ENCODE results near the gene RALY.
A peak's percentile ranks its signal among the peaks of the same experiment; 100 is the strongest.

RALY gene

DNA sequence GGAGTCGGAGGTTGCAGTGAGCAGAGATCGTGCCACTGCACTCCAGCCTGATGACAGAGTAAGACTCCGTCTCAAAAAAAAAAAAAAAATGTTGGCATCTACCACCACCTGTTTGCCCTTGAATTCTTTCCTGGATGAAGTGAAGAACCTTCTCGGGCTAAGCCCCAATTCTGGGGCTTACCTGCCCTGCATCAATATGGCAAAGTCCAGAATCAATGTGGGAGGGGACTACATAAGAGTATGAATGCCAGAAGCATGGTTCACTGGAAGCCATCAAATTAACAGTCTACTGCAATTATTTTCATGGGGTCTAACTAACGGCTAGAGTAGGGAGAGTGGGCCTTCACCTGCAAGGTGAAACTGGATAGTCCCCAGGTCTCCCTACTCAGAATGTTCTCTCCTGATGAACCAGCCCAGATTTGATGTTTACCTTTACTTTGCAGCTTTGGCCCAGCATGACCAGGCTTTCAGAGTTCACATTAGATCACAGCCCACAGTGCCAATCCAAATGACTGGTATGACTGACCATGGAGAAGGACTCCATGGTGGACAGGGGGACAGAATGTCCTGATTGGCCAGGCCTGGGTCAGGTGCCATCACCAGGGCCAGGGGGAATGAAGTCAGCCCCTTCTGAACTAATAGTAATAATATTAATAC lies 7.0 kb upstream of the RALY start:
- no peak for DNase-seq (ENCODE audit: low read depth)

DNA sequence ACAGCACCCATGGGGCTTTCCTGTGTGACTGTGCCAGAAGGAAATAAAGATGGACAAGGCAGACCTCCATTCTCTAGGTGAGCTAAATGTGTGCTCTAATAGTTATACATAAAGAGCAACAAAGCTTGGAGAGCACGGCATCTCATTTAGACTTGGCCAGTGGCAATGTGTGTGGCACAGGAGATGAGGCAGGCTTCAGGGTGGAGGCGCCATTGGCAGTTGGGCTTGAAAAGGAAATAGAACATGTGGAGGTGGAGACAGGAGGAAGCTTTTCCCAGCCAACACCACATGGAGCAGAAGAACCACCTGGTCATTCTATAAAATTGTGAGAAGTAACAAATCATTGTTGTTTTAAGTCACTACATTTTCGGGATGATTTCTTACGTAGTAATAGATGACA lies 3.6 kb upstream of the RALY start:
- no peak for DNase-seq (ENCODE audit: low read depth)

DNA sequence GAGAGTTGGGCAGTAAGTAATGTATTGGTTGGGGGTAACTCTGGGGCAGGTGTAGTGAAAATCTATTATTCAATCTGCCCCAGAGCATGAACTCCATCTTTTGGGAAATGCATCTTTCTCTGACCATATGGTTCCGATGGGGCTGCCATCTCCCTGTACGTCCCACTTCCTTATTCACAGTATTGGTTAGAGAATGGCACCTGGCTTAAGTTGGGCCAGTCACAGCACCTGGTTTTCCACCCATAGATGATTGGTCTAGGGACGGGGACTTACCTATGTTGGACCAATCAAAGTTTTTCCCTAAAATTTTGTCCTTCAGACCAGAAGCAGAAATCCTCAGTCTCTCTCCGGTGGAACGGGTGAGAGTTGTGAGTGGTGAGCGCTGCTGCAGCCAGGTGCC lies 2.2 kb upstream of the RALY start:
- no peak for DNase-seq (ENCODE audit: low read depth)

DNA sequence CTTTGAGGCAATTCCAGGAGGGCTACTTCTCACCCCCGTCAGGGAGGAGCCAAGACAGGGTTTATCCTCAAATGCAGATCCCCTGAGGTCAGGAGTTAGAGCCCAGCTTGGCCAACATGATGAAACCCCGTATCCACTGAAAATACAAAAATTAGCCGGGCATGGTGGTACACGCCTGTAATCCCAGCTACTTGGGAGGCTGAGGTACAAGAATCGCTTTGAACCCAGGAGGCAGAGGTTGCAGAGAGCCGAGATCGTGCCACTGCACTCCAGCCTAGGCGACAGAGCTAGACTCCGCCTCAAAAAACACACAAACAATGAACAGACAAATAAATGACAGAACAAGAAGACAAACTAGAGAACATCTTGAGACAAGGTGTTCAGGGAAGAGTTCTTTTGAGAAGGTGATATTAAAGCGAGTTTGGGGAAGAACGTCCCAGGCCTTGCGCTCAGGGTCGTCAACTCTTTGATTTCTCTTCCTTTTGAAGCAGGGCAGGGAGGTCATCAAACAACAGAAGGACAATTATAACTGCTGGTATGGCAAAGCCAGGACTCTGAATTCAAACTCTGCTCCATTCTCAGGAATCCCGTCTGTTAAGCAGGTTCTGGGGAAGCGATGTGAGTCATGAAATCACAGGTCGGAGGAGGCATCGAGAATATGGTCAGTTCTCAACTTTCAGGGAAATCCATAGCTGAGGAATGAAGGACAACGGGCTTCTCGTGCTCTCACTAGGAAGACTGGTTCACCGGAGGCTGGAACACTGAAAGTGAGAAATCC lies 1.4 kb upstream of the RALY start:
- no peak for DNase-seq (ENCODE audit: low read depth)

DNA sequence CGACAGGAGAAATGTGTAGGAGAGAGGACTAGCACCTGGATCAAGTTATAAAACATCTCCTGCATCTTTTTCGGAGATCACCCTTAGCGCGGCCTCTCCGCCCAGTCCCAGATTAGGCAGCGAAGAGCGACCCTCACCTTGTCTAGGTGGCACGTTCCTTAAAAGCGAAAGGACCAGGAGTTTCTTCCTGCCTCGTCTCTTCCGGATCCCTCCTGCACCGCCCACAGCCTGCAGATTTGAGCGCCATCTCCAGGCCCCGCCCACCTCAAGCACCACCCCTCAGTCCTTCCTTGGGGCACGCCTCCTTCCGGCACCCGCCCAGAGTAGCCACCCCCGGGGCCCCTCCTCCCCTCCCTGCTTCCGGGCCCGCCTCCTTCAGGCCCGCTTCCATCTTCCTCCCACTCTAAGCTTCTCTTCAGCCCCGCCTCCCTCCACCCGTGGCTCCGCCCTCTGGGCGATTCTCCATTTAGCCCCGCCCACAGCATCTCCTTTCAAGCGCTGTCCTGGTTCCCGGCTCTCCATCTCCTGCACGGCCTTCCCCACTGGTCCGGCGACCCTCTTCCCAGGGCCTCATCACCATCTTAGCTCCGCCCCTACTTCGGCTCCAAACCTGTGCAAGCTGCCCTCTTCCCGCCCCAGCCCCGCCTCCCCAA lies 662 bp upstream of the RALY start:
- peak; percentile 99 for DNase-seq (ENCODE audit: low read depth)

DNA sequence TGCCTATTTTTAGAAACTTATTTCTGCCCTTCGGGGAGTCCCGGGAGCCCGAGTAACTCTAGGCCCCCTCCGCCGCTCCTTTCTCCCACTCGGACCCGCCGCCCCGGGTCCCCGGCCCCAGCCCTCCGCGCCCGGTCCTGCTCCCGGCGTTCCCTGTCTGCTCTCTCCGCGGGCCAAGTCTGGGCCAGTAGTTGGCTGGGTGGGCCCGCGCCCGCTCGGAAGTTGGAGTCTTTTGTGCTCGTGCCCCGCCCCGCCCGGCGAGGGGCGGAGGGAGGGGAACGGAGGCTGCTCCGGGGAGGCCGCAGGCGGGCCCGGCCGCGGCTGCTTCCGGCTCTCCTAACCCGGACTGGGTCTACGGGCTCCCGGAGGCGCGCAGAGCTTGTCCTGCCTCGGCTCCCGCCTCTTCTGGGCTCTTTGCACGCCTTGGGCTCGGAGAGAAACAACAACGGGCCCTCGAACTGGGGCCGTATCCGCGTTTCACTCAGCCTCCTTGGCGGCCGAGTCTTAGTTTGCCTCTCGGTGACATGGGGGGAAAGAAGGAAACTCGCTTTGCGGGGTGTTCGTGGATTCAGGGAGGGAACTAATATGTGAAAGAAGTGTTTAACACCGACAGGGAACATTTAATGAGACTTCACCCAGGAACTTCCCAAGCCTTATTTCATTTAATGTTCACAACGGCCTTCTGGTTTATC lies 657 bp downstream of the RALY start:
- peak; percentile 51 for DNase-seq (ENCODE audit: low read depth)

DNA sequence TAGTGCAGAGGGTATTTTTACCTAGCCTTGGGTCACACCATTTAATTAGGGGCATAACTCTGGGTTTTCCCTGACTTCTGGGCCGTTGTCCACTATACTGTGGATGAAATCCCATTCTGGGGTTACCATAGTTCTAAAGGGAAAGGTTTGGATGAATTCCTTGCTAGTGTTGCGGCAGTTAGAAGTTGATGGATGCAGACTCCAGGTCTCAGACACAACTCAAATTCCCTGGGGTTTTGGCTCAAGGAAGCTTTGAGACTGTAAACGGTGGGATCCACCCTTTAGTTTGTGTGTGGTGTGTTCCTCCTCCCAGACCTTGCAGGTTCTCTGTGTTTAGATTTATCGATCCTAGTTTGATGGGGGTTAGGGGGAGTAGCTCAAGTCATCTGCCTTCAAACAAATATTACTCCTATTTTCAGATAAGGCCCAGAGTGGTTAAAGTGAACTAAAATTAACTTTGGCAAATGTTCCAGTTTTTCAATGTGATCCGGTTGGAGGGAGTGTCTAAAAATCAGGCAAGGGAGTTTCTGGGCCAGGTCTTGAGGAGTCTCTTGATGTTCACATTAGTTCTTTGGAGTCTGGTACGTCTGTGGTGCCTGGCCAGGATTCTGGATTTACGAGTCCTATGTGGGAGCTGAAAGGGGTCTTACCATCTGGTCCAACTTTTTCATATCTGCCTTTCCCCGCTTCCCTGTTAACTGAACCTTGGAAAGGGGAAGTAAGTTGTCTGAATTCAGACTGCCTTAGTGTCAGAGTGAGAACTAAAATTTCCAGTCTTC lies 1.5 kb downstream of the RALY start:
- no peak for DNase-seq (ENCODE audit: low read depth)

DNA sequence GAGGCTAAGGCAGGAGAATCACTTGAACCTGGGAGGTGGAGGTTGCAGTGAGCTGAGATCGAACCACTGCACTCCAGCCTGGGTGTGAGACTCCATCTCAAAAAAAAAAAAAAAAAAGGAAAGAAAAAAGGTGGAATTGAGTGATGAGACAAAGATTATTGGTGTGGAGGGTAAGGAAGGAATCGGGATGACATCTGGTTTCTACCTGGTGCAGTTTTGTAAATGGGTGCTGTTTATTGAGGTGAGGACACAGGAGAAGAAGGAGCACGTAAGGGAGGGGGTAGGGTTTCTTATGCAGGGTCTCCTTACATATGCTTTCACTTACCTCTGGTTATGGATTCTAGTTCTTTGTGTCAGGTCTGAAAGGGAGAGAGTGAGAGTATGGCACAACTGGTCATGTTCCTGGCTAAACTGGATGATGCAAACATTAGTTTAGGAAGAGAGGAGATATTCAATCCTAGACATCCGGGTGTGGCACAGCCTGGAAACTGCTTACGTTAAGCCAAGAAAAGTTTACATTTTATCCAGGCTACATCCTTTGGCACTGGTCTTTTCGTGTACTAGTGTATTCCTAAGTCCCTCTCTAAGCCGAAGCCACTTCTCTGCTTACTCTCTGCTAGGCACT lies 5.4 kb downstream of the RALY start:
- DNase-seq (ENCODE audit: low read depth), result no peak

DNA sequence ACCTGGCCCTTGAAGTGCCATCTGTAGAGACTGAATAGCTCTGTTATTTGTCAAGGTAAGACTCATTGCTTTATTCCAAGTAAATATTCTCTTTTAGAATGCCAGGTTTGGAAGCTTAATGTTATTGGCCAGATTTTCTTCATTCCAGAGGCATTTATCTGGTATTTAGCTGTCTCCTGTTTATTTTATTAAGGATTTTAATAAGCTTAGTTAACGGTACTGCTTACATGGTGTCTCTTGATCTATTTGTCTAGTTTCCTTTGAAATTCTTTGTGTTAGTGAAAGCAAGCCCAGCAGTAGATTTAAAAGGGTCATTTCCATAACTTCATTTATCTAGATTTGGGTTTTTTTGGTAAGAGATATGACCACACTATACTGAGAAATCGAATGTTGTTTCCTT lies 7.7 kb downstream of the RALY start:
- no peak for DNase-seq (ENCODE audit: low read depth)

DNA sequence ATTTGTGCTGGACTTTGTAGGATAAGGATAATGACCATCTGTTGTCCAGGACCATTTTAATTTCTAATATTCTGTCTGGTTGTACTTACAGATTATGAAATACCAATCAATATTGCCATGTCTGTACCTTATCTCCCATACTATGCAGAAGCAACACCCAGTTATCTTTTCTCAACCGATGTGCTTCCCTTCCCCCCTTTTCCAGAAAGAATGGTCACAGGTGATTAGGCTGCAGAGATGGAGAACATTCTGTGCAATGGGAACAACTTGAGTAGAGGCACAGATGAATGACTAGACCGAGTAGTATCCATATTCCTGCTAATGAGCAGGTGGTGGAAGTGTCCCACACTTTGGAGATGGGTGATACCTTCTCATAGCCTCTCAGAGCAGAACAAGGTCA lies 10.5 kb downstream of the RALY start:
- DNase-seq (ENCODE audit: low read depth), result no peak

DNA sequence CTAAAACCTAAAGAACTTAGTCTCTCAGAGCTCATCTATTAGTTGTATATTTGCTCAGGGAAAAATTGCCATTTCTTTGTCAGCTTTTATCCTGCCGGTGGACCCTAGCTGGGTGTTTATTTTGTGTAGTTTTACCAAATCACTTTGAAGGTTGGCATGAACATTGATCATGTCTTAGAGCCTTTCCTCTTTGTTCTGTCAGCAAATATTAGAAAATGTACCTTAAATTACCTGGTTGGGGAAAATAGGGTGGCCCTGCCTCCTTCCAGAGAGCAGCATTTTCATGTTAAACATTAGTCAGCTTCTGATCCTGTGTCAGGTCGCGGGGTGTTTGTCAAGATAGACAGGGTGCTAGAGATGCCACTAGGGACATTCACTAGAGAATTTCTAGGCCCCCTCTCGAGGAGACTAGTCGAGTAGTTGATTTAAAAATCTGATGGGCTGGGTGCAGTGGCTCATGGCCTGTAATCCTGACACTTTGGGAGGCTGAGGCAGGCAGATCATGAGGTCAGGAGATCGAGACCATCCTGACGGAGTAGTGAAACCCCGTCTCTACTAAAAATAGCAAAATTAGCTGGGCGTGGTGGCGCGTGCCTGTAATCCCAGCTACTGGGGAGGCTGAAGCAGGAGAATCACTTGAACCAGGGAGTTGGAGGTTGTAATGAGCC lies 11.2 kb downstream of the RALY start:
- no peak for DNase-seq (ENCODE audit: low read depth)

DNA sequence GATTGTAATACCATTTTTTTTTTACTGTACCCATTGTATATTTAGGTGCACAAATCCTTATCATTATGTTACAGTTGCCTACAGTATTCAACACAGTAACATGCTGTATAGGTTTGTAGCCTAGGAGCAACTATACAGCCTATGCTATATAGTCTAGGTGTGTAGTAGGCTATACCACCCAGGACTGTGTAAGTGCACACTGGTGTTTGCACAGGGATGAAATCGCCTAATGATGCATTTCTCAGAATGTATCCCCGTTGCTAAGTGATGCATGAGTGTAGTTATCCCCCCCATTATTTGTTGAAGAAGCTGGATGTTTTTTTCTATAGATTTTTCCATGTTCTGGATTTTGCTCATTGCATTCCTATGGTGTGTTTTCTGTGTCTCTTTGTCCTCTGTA lies 12.9 kb downstream of the RALY start:
- no peak for DNase-seq (ENCODE audit: low read depth)

DNA sequence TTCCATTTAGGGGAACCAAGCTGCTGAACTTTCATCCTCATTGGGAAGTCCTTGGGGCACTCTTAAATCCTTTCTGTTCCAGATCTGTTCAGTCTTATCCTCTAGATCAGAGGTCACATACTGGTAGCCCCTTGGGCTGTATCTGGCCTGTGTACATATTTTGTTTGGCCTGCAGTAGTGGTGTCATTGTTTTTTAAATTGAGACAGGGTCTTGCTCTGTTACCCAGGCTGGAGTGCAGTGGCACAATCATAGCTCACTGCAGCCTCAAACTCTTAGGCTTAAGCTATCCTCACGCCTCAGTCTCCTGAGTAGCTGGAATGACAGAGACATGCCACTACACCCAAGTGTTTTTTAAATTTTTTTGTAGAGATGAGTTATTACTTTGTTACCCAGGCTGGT lies 14.8 kb downstream of the RALY start:
- DNase-seq (ENCODE audit: low read depth), result no peak

DNA sequence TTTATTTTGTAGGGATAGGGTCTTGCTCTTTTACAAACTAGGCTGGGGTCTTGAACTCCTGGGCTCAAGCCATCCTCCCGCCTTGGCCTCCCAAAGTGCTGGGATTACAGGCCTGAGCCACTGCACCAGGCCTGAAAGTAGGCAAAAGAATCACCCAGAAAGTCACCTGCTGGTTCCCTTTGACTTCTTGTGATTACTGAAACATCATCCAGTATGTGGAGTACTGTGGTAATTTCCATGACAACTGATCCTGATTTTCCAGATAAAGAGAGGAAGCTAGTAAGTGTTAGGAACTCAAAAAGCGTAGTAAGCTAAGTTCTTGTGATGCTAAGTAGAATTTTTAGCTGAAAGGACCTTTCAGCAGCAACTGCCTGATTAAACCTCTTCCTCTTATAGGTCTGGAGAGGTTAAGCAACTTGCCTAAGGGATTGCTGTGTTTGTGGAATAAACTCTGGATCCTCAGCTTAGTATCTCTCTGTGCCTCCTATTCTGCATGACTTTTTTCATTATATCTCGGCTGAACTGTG lies 16.8 kb downstream of the RALY start:
- no peak for DNase-seq (ENCODE audit: low read depth)

DNA sequence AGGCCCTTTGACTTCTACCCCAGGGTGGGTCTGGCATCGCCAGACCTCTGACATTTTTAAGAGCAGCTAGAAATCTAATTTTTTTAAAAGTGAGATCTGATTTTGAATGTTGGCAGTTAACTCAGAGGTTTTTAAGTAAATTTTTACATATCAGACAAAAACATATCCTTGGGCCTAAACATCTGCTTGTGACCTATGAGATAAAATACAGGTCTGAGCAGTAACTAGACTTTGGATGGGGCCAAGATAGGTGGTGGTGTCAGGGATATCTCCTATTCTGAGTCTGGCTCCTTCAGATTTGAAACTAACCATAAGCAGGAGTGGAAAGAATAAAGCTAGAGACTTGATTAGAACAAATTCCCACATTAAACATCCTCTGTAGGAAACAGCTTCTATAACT lies 17.6 kb downstream of the RALY start:
- DNase-seq (ENCODE audit: low read depth), result no peak

DNA sequence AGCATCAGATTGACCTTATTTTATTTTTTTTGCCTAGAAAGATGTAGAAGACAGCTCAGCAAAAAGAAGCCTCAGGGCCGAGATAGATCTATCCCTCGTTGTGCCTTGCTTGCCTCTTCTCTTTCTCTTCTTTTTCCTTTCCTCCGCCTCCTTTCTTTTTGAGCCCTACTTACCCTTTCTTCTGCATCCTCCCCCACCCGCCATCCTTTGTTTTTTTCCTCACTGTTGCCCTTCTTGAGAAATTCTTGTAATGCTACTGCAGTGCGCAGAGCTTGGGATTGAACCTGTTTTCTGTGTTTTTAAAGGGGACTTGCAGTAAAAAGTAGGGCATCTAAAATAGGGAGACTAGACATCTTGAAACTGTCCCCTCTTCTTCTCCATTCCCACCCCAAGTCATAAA lies 18.6 kb downstream of the RALY start:
- DNase-seq (ENCODE audit: low read depth), result no peak

DNA sequence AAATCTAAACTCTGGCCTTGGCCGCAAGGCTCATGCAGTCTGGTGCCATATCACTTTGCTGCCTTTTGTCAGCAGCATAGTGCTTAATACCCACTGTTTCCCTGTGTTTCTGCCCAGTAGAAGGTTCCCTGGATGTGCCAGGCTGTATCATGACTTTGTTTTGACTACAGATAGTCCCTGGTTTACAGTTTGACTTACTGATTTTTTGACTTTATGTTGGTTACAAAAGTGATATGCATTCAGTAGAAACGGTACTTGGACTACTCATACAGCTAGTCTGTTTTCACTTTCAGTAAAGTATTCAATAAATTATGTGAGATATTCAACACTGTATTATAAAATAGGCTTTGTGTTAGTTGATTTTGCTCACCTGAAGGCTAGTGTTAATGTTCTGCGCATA lies 19.0 kb downstream of the RALY start:
- DNase-seq (ENCODE audit: low read depth), result no peak

DNA sequence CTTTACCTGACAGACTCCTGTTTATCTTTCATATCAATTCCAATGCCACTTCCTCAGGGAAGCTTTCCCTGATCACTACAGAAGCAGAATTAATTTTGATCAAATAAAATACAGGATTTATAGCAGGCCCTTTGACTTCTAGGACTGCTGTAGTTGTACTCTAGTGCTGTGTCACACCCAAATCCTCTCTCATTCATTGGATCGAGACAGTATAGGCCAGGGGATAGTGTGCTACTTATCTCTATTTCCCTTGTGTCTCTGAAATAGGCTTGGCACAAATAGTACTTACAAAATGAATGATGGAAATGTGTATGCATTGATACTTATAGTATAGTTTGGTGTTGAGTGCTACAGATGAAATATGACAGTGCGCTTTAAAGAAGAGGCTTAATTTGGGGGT lies 19.8 kb downstream of the RALY start:
- DNase-seq (ENCODE audit: low read depth), result no peak

DNA sequence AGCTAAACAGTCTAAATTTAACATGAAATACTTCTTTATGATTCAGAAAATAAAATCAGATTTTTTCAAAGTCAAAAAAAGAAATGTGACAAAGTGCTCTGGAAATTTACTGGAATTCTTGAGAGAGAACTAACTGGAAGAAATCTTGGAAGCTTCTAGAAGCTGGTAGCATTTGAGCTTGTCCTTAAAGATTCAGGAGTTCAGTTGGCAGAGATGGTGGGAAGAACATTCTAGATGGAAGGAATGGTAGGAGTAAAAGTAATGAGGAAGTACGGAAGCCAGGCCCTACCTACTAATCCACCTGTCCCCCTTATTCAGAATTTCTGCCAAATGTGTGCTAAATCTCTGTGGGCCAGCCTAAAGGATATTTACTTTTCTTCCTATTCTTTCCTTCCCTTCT lies 21.2 kb downstream of the RALY start:
- no peak for DNase-seq (ENCODE audit: low read depth)

DNA sequence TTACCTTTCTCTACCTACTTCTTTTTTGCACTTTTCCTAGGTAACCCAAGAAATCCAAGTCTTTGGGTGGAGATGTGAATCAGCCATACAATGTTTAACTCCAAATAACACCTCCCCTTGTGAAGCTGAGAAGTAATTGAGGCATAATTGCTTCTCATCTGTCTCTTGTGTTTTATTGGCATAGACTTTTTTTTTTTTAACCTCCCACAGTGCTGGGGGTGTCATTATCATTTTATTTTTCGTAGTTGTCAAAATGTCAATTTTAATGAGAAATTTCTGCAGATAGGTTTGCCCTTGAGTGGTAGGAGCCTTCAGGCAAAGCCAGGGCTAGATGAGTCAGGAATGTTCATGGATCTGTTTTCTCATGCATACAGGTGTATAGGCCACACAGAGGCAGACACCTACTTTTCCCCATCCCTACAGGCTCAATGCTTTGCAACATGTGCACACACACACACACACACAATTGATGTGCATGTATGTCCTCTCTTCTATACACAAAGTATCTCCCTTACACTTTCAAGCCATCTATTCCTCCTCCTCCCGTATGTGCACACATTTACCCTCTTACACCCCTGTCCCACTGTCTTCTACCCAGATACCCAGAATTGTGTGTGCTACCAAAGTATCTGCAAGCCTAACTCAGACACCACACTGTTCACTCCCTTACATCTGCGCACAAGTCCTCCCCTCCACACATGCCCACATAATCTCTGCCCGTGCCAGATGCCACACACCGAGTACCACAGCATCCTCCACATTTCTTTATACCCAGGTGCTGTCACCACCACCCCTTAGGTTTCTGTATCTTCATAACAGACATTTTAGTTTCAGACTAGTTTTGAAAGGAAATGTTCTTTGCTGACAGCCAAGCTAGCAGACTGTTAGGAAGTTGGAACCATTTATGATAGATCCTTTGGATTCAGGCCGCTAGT lies 22.0 kb downstream of the RALY start:
- DNase-seq (ENCODE audit: low read depth), result no peak

Data from HS-27A (cell line).